HepG2 (cell line): ENCODE data around the gene VAC14. TPM values are rescaled to one million over a fixed set of nuclear protein-coding genes. Genes with fewer than 3 reads are reported as not detected.

Source experiments
- ADNP ChIP-seq: sonication (generic); formaldehyde crosslinking; IDR thresholded peaks from 2 replicates; pipeline ENCODE4 v1.4.0; 2020; ENCODE audit warnings: missing genetic modification reagents
- CBFB ChIP-seq: sonication (generic); formaldehyde crosslinking; IDR thresholded peaks from 2 replicates; pipeline ENCODE4 v1.4.0; 2020; ENCODE audit warnings: missing genetic modification reagents
- CHD2 ChIP-seq: IDR thresholded peaks from 2 replicates; pipeline ENCODE4 v1.6.1; 2011; ENCODE audit warnings: low read depth, low read length, improper control_type of control experiment
- GABPA ChIP-seq, 2 experiments: IDR thresholded peaks; 2 replicates each; pipeline ENCODE4 v1.6.1; 2011 to 2016; ENCODE audit warnings: low read depth in 2 of 2, low read length in 1 of 2, missing biosample characterization in 1 of 2, missing genetic modification characterization in 1 of 2
- GZF1 ChIP-seq: sonication (generic); formaldehyde crosslinking; IDR thresholded peaks from 2 replicates; pipeline ENCODE4 v1.5.1; 2020; ENCODE audit warnings: mild to moderate bottlenecking, missing genetic modification reagents
- HNRNPH1 ChIP-seq: fragments of 200-400 bp; formaldehyde crosslinking; optimal IDR thresholded peaks from 2 replicates; pipeline ENCODE3; 2017; ENCODE audit warnings: mild to moderate bottlenecking, low read depth, low read length
- MED13 ChIP-seq: sonication (generic); formaldehyde crosslinking; IDR thresholded peaks from 2 replicates; pipeline ENCODE4 v1.5.0; 2020; ENCODE audit warnings: missing genetic modification reagents
- REPIN1 ChIP-seq: sonication (generic); formaldehyde crosslinking; IDR thresholded peaks from 2 replicates; pipeline ENCODE4 v1.8.0; 2022; ENCODE audit warnings: missing genetic modification reagents, low read depth, mild to moderate bottlenecking, borderline replicate concordance
- SIN3A ChIP-seq: IDR thresholded peaks from 2 replicates; pipeline ENCODE4 v1.6.1; 2011; ENCODE audit warnings: low read depth, mild to moderate bottlenecking, control low read depth, low read length, borderline replicate concordance
- SP5 ChIP-seq: IDR thresholded peaks from 2 replicates; pipeline ENCODE4 v1.6.1; 2016; ENCODE audit warnings: low read depth, borderline replicate concordance
- TBP ChIP-seq: sonication (generic); formaldehyde crosslinking; IDR thresholded peaks from 2 replicates; pipeline ENCODE4 v1.5.0; 2020; ENCODE audit warnings: missing genetic modification reagents
- THYN1 ChIP-seq: sonication (generic); formaldehyde crosslinking; IDR thresholded peaks from 2 replicates; pipeline ENCODE4 v1.8.1; 2023; ENCODE audit warnings: low read depth, mild to moderate bottlenecking, moderate library complexity, missing genetic modification reagents, borderline replicate concordance
- ZMYM3 ChIP-seq: sonication (generic); formaldehyde crosslinking; IDR thresholded peaks from 2 replicates; pipeline ENCODE4 v1.5.1; 2020; ENCODE audit warnings: mild to moderate bottlenecking, missing genetic modification reagents
- ZNF282 ChIP-seq: fragments of 450-650 bp; IDR thresholded peaks from 2 replicates; pipeline ENCODE4 v1.6.1; 2018; ENCODE audit not compliant: partially characterized antibody
- ZNF292 ChIP-seq: sonication (generic); formaldehyde crosslinking; IDR thresholded peaks from 2 replicates; pipeline ENCODE4 v1.8.1; 2022; ENCODE audit warnings: mild to moderate bottlenecking, low read depth, missing genetic modification reagents, borderline replicate concordance
- ZNF496 ChIP-seq: sonication (generic); formaldehyde crosslinking; IDR thresholded peaks from 2 replicates; pipeline ENCODE4 v1.8.1; 2023; ENCODE audit warnings: mild to moderate bottlenecking, moderate library complexity, missing genetic modification reagents; ENCODE audit not compliant: insufficient replicate concordance
- ZNF577 ChIP-seq: sonication (generic); formaldehyde crosslinking; IDR thresholded peaks from 2 replicates; pipeline ENCODE4 v1.4.0; 2020; ENCODE audit warnings: mild to moderate bottlenecking, low read depth, missing genetic modification reagents, borderline replicate concordance
- ZNF598 ChIP-seq: sonication (generic); formaldehyde crosslinking; IDR thresholded peaks from 2 replicates; pipeline ENCODE4 v1.5.1; 2020; ENCODE audit warnings: mild to moderate bottlenecking, missing genetic modification reagents, borderline replicate concordance
- ZSCAN31 ChIP-seq: sonication (generic); formaldehyde crosslinking; IDR thresholded peaks from 2 replicates; pipeline ENCODE4 v1.5.0; 2020; ENCODE audit warnings: low read depth, mild to moderate bottlenecking, missing genetic modification reagents
- ZSCAN9 ChIP-seq: IDR thresholded peaks from 2 replicates; pipeline ENCODE4 v1.6.1; 2016; ENCODE audit warnings: borderline replicate concordance
- polyA plus RNA-seq, 8 experiments: library from polyadenylated mRNA; depleted of rRNA in 3 of 8; stranded (reverse) in 7 of 8; unstranded in 1 of 8; fragments of >200 nt; fragmentation: Illumina TruSeq in 4 of 8; extraction: Trizol in 4 of 8; gene quantifications; 2 replicates each; pipeline versions ENCODE4 v1.2.1 to v1.2.3, GENCODE V29; 2011 to 2016; ENCODE audit warnings: low read depth in 4 of 8, missing spikeins in 1 of 8, mixed read lengths in 1 of 8; ENCODE audit not compliant: insufficient read depth in 1 of 8
- total RNA-seq, 5 experiments: library from RNA; depleted of rRNA; stranded (reverse); fragments of >200 nt; fragmentation: Illumina TruSeq; extraction: Trizol; gene quantifications; 2 replicates each; pipeline ENCODE4 v1.2.3, GENCODE V29; 2016; ENCODE audit warnings: low read depth in 1 of 5
- TF ChIP-seq, protein P1 (sequence below): sonication (generic); formaldehyde crosslinking; IDR thresholded peaks from 2 replicates; pipeline ENCODE4 v1.9.0; 2021; ENCODE audit warnings: missing genetic modification reagents, mild to moderate bottlenecking, borderline replicate concordance
- TF ChIP-seq, protein P2 (sequence below): sonication (generic); formaldehyde crosslinking; IDR thresholded peaks from 2 replicates; pipeline ENCODE4 v1.5.1; 2020; ENCODE audit warnings: mild to moderate bottlenecking, missing genetic modification reagents, borderline replicate concordance

VAC14 gene
- total and polyA plus RNA-seq, 2 of the 13 experiments (the other 11 are each of a cell fraction or from before 2014, with no cell fraction given): 23.5 to 24.6 TPM

DNA sequence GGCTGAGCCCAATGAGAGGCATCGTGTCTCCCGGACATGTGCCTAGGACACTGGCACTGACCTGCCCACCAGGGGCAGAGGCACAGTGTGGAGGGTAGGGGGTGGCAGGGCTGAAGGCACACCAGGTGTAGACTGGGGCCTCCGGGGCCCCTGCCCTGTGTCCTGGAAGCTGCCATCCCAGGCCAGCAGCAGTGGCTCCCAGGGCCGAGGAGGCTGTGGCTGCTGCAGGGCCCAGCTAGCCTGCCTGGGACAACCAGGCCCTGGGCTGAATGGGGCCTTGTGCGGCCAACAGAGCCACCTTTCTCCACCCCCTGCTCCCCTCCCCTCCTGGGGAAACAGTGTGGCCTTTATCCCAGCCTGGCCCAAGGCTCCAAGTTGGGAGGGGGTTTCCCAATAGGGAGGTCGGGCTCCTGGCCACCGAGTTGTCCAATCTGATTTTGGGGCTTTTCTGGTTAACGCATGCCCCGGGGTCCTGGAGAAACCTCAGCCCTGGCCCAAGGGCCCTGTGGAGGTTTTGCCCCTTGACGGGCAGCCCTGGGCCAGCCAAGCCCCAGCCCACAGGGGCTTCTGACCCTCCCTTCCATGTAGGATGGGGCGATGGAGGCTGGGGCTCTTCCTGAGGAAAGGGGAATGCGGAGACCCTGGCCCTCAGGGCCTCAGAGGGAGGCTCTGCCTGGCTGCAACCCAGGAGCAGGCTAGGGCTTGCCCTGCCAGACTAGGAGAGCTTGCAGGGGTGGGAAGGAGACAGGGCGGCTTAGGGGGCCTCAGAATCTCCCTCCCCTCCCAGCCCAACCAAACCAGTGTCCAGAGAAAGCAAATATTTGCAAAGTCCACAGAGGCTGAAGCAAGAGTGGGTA, 119.3 kb downstream of the VAC14 start (continued):
- TF ChIP-seq ZNF282 (no peak), ADNP (0 out of 2 replicates have a peak, but pooled peaks have one; percentile 24), ZNF292 (CRISPR knock-in tag) (no peak; the same call in none of the 2 replicates), REPIN1 (CRISPR knock-in tag) (peak; percentile 66; the same call in 1 of the 2 replicates), ZMYM3 (CRISPR knock-in tag) (peak; percentile 8; the same call in 1 of the 2 replicates), MED13 (CRISPR knock-in tag) (peak; percentile 77), GZF1 (CRISPR knock-in tag) (peak; percentile 36; the same call in 1 of the 2 replicates), THYN1 (CRISPR knock-in tag) (no peak), CHD2 (no peak), TBP (CRISPR knock-in tag) (no peak), ZNF598 (CRISPR knock-in tag) (peak; percentile 64; the same call in 1 of the 2 replicates), SP5 (CRISPR knock-in tag) (peak; percentile 86), GABPA (IDR thresholded peaks at IDR 0.05; ENCODE audit: low read depth, low read length) (no peak), GABPA (CRISPR knock-in tag; IDR thresholded peaks at IDR 0.05; ENCODE audit: low read depth) (no peak), SIN3A (no peak), CBFB (CRISPR knock-in tag) (peak; percentile 75; the same call in 1 of the 2 replicates), ZNF496 (CRISPR knock-in tag) (no peak), HNRNPH1 (peak; percentile 65), ZSCAN31 (CRISPR knock-in tag) (no peak; the same call in 1 of the 2 replicates), ZSCAN9 (CRISPR knock-in tag) (no peak; the same call in 1 of the 2 replicates), ZNF577 (no peak)
- TF ChIP-seq, protein P1, sequence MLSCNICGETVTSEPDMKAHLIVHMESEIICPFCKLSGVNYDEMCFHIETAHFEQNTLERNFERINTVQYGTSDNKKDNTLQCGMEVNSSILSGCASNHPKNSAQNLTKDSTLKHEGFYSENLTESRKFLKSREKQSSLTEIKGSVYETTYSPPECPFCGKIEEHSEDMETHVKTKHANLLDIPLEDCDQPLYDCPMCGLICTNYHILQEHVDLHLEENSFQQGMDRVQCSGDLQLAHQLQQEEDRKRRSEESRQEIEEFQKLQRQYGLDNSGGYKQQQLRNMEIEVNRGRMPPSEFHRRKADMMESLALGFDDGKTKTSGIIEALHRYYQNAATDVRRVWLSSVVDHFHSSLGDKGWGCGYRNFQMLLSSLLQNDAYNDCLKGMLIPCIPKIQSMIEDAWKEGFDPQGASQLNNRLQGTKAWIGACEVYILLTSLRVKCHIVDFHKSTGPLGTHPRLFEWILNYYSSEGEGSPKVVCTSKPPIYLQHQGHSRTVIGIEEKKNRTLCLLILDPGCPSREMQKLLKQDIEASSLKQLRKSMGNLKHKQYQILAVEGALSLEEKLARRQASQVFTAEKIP (CRISPR knock-in tag): no peak
- TF ChIP-seq, protein P2, sequence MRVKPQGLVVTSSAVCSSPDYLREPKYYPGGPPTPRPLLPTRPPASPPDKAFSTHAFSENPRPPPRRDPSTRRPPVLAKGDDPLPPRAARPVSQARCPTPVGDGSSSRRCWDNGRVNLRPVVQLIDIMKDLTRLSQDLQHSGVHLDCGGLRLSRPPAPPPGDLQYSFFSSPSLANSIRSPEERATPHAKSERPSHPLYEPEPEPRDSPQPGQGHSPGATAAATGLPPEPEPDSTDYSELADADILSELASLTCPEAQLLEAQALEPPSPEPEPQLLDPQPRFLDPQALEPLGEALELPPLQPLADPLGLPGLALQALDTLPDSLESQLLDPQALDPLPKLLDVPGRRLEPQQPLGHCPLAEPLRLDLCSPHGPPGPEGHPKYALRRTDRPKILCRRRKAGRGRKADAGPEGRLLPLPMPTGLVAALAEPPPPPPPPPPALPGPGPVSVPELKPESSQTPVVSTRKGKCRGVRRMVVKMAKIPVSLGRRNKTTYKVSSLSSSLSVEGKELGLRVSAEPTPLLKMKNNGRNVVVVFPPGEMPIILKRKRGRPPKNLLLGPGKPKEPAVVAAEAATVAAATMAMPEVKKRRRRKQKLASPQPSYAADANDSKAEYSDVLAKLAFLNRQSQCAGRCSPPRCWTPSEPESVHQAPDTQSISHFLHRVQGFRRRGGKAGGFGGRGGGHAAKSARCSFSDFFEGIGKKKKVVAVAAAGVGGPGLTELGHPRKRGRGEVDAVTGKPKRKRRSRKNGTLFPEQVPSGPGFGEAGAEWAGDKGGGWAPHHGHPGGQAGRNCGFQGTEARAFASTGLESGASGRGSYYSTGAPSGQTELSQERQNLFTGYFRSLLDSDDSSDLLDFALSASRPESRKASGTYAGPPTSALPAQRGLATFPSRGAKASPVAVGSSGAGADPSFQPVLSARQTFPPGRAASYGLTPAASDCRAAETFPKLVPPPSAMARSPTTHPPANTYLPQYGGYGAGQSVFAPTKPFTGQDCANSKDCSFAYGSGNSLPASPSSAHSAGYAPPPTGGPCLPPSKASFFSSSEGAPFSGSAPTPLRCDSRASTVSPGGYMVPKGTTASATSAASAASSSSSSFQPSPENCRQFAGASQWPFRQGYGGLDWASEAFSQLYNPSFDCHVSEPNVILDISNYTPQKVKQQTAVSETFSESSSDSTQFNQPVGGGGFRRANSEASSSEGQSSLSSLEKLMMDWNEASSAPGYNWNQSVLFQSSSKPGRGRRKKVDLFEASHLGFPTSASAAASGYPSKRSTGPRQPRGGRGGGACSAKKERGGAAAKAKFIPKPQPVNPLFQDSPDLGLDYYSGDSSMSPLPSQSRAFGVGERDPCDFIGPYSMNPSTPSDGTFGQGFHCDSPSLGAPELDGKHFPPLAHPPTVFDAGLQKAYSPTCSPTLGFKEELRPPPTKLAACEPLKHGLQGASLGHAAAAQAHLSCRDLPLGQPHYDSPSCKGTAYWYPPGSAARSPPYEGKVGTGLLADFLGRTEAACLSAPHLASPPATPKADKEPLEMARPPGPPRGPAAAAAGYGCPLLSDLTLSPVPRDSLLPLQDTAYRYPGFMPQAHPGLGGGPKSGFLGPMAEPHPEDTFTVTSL (CRISPR knock-in tag): no peak
